ENCODE measurements around the gene AOC1. TPM values are rescaled to one million over a fixed set of nuclear protein-coding genes. Genes with fewer than 3 reads are reported as not detected.

The AOC1 gene
- total and polyA plus RNA-seq, 4 donors: 0.35 to 1.3 (median 0.70) TPM

Other genes with a start within 250 kb of the AOC1 start
- 10 to 100 TPM; 38.9 to 53.7 TPM for gene GIMAP6, start 220.1 kb upstream of the AOC1 start, total RNA-seq
- gene GIMAP6, start 220.1 kb upstream of the AOC1 start, polyA plus RNA-seq: 10 to 100 TPM; 12.1 to 41.2 TPM
- 10 to 100 TPM; 14.1 to 24.9 TPM for gene GIMAP2, start 166.8 kb upstream of the AOC1 start, total RNA-seq
- 10 to 100 TPM; 10.7 to 22.0 TPM for gene GIMAP2, start 166.8 kb upstream of the AOC1 start, polyA plus RNA-seq
- 1 to 10 TPM; 4.6 to 9.5 TPM for gene GIMAP1, start 135.9 kb upstream of the AOC1 start, total RNA-seq
- 10 to 100 TPM in 1 of 2 donors, 1 to 10 TPM in 1; 5.7 to 10.0 TPM for gene GIMAP1, start 135.9 kb upstream of the AOC1 start, polyA plus RNA-seq
- gene GIMAP5, start 115.1 kb upstream of the AOC1 start, total RNA-seq: 10 to 100 TPM; 24.8 to 27.3 TPM
- gene GIMAP5, start 115.1 kb upstream of the AOC1 start, polyA plus RNA-seq: 10 to 100 TPM; 47.9 to 60.6 TPM
- 10 to 100 TPM; 37.2 to 39.2 TPM for gene TMEM176B, start 52.2 kb upstream of the AOC1 start, total RNA-seq
- gene TMEM176B, start 52.2 kb upstream of the AOC1 start, polyA plus RNA-seq: 10 to 100 TPM; 14.6 to 54.8 TPM
- 10 to 100 TPM; 18.3 to 33.1 TPM for gene TMEM176A, start 51.7 kb upstream of the AOC1 start, total RNA-seq
- 10 to 100 TPM; 21.3 to 25.4 TPM for gene TMEM176A, start 51.7 kb upstream of the AOC1 start, polyA plus RNA-seq
- gene KCNH2, start 125.8 kb downstream of the AOC1 start, total RNA-seq: 1 to 10 TPM; 1.7 to 2.0 TPM
- gene KCNH2, start 125.8 kb downstream of the AOC1 start, polyA plus RNA-seq: under 1 TPM; 0.43 to 0.82 TPM
- 10 to 100 TPM; 11.9 to 31.0 TPM for gene NOS3, start 138.5 kb downstream of the AOC1 start, total RNA-seq
- gene NOS3, start 138.5 kb downstream of the AOC1 start, polyA plus RNA-seq: 10 to 100 TPM in 1 of 2 donors, 1 to 10 TPM in 1; 9.3 to 11.9 TPM
- 1 to 10 TPM; 1.1 to 2.8 TPM for gene ATG9B, start 172.0 kb downstream of the AOC1 start, total RNA-seq
- gene ATG9B, start 172.0 kb downstream of the AOC1 start, polyA plus RNA-seq: 1 to 10 TPM in 1 of 2 donors, under 1 TPM in 1; 0.78 to 1.8 TPM
- gene ABCB8, start 175.9 kb downstream of the AOC1 start, total RNA-seq: 10 to 100 TPM; 21.8 to 61.5 TPM
- gene ABCB8, start 175.9 kb downstream of the AOC1 start, polyA plus RNA-seq: 10 to 100 TPM; 28.7 to 28.9 TPM
- gene ASIC3, start 196.0 kb downstream of the AOC1 start, total RNA-seq: 1 to 10 TPM in 1 of 2 donors, under 1 TPM in 1; 0.37 to 3.9 TPM
- gene ASIC3, start 196.0 kb downstream of the AOC1 start, polyA plus RNA-seq: 1 to 10 TPM; 1.6 to 3.2 TPM
- gene CDK5, start 205.4 kb downstream of the AOC1 start, total RNA-seq: 10 to 100 TPM in 1 of 2 donors, 1 to 10 TPM in 1; 6.8 to 17.3 TPM
- gene CDK5, start 205.4 kb downstream of the AOC1 start, polyA plus RNA-seq: 10 to 100 TPM in 1 of 2 donors, 1 to 10 TPM in 1; 6.9 to 11.5 TPM
- 100 to 1,000 TPM in 1 of 2 donors, 10 to 100 TPM in 1; 66.3 to 173 TPM for gene SLC4A2, start 207.1 kb downstream of the AOC1 start, total RNA-seq
- 100 to 1,000 TPM in 1 of 2 donors, 10 to 100 TPM in 1; 96.7 to 144 TPM for gene SLC4A2, start 207.1 kb downstream of the AOC1 start, polyA plus RNA-seq
- 10 to 100 TPM; 28.9 to 99.8 TPM for gene FASTK, start 228.3 kb downstream of the AOC1 start, total RNA-seq
- 100 to 1,000 TPM in 1 of 2 donors, 10 to 100 TPM in 1; 80.0 to 108 TPM for gene FASTK, start 228.3 kb downstream of the AOC1 start, polyA plus RNA-seq
- 10 to 100 TPM; 32.8 to 49.6 TPM for gene TMUB1, start 231.0 kb downstream of the AOC1 start, total RNA-seq
- 100 to 1,000 TPM in 1 of 2 donors, 10 to 100 TPM in 1; 43.5 to 104 TPM for gene TMUB1, start 231.0 kb downstream of the AOC1 start, polyA plus RNA-seq
- gene AGAP3, start 234.0 kb downstream of the AOC1 start, total RNA-seq: 100 to 1,000 TPM in 1 of 2 donors, 10 to 100 TPM in 1; 75.9 to 194 TPM
- gene AGAP3, start 234.0 kb downstream of the AOC1 start, polyA plus RNA-seq: 100 to 1,000 TPM in 1 of 2 donors, 10 to 100 TPM in 1; 81.8 to 138 TPM

Measured in lung (tissue), 4 donors.